AG08395 (cell line): ENCODE data around the gene GPR15LG.
"Not testable (repeated sequence)": the region's sequence is repeated elsewhere in the genome, so short reads cannot be mapped to it uniquely, and the experiment has no call there.

Experiments
- DNase-seq: peaks from one replicate; pipeline ENCODE4 v3.0.0; 2012; ENCODE audit warnings: mixed read lengths, low spot score

The GPR15LG gene

GRCh38 chr10:84173501-84173929, at the start of gene GPR15LG:
Gene GPR15LG, plus strand, starts transcription at chr10:84173801. Its CDS starts 51 bp downstream, at chr10:84173852.
- DNase-seq = no peak

- not testable (repeated sequence) for DNase-seq
These were observed 47.5 kb upstream of the GPR15LG start for GRCh38 chr10:84125910-84126784.

GRCh38 chr10:84126785-84127167, 46.8 kb upstream of the GPR15LG start:
- DNase-seq = no peak

- DNase-seq = no peak
These were observed 37.8 kb upstream of the GPR15LG start for GRCh38 chr10:84135836-84136235.

- DNase-seq = no peak
These were observed 35.8 kb upstream of the GPR15LG start for GRCh38 chr10:84137811-84138210.

GRCh38 chr10:84138478-84139125, 35.0 kb upstream of the GPR15LG start:
- peak; percentile 3 for DNase-seq

DNA sequence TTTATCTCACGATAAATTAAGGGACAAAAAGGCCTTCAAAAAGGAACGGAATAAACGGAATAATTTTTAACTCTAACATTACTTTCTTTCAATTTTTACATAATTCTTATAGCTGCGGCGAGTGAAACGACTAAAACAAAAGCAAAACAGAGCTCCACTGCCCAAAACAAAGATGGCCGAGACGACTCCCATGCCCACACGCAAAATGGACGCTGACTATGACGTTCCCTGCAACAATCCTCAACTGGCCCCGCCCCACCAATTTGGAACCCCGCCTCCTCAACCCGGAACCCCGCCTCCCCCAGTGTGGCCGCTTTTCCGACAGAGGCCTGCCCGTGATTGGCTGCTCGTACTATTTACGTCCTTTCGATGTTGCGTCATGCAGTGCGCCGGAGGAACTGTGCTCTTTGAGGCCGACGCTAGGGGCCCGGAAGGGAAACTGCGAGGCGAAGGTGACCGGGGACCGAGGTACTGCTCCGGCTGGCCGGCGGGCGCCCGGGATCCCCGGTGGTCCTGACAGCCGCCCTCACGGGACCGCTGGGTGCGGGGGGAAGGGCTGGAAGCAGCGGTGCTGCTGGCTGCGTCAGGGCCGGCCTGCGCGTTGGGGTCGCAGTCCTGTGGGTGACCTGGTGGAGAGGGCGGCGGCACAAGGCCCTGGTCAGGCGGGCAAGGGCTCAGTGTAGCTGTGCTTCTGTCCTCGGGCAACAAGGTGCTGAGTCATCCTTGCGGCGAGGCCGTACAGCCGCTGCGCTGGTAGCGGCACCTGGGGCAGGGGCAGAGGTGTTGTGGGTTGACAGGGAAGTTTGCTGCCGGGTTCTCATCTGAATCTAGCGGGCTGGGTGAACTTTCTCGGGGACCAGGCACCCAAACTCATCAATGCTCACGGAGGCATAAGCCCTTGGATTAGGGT, 34.2 kb upstream of the GPR15LG start, which contains the start of gene GHITM:
GHITM (plus strand) TSS at position 384 of the 910 bp plus-strand sequence. CDS start 1,992 bp downstream, outside the sequence.
- peak; percentile 97 for DNase-seq

- peak; percentile 18 for DNase-seq
These were observed 33.6 kb upstream of the GPR15LG start for GRCh38 chr10:84140036-84140379.

GRCh38 chr10:84147347-84147746, 26.3 kb upstream of the GPR15LG start:
- no peak for DNase-seq

DNA sequence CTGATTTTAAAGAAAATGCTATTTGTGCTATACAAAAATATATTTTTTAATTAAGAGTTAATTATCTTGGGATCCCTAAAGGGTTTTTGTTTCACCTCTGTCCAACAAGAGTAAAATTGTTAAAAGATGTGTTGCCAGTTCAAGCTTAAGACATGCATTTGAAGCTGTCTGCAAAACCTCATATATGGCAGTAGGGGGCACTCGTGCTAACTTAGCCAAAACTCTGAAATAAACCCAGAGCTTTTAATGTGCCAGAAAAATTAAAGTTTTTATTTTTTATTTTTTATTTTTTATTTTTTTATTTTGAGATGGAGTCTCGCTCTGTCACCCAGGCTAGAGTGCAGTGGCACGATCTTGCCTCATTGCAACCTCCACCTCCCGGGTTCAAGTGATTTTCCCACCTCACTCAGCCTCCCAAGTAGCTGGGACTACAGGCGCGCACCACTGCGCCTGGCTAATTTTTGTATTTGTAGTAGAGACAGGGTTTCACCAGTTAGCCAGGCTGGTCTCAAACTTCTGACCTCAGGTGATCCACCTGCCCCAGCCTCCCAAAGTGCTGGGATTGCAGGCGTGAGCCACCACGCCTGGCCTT, 25.5 kb upstream of the GPR15LG start:
- peak; percentile 60 for DNase-seq

- DNase-seq = no peak
These were observed 23.7 kb upstream of the GPR15LG start for GRCh38 chr10:84149854-84150253.

DNA sequence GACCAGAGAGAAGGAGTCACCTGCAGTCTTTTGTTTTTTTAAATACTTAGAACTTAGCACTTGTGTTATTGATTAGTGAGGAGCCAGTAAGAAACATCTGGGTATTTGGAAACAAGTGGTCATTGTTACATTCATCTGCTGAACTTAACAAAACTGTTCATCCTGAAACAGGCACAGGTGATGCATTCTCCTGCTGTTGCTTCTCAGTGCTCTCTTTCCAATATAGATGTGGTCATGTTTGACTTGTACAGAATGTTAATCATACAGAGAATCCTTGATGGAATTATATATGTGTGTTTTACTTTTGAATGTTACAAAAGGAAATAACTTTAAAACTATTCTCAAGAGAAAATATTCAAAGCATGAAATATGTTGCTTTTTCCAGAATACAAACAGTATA, 20.8 kb upstream of the GPR15LG start:
- DNase-seq = no peak

- DNase-seq = no peak
These were observed 18.1 kb upstream of the GPR15LG start for GRCh38 chr10:84155521-84155920.

- no peak for DNase-seq
These were observed 17.6 kb upstream of the GPR15LG start for GRCh38 chr10:84156009-84156408.

- DNase-seq = no peak
These were observed 16.8 kb upstream of the GPR15LG start for GRCh38 chr10:84156768-84157167.

GRCh38 chr10:84158061-84158460, 15.5 kb upstream of the GPR15LG start:
- no peak for DNase-seq

GRCh38 chr10:84158550-84158949, 15.1 kb upstream of the GPR15LG start:
- no peak for DNase-seq

GRCh38 chr10:84159076-84159685, 14.4 kb upstream of the GPR15LG start:
- no peak for DNase-seq

DNA sequence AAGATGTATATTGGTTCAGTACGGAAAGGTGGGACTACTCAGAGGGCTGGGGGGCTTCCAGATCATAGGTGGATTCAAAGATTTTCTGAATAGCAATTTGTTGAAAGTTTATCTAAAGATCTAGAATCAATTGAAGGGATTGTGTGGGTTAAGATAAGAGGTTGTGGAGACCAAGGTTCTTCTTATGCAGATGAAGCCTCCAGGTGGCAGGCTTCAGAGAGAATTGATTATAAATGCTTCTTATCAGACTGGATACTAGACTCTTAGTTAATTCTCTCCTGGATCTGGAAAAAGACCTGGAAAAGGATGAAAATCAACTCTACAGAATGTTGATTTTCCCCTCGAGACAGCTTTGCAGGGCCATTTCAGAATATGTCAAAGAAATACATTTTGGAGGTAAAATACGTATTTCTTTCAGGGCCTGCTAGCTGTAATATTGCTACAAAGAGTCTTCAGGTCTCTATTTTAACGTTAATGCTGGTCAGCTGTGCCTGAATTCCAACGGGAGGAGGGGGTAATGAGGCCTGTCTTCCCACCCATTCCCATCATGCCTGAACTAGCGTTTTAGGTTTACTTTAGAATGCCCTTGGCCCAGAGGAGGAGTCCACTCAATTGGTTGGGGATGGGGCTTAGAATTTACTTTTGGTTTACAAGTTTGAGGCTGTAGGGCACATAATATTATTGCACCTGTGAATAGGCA, 12.8 kb upstream of the GPR15LG start:
- no peak for DNase-seq

DNA sequence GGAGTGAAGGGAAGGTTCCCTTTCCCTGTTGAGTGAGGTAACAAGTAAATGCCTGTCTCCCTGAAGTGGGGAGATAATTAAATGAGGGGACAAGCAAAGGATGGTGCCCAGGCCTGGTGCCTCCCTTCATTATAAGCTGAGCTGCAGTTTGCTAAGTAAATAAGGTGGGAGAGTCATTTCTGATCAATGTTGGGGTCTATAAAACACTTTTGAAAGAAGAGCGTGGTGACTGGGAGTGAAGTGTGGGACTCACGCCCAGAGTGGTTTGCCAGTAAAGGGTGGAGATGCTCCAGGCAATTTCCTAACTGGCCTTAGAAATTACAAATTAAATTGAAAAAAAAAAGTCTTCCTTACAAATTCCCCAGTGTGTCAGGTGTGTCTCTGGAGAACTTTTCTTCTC, 9.6 kb upstream of the GPR15LG start:
- DNase-seq = no peak

GRCh38 chr10:84164442-84164841, 9.2 kb upstream of the GPR15LG start:
- DNase-seq = no peak
